ENCODE results near the gene DNASE1L3.
"Not testable (repeated sequence)": the region's sequence is repeated elsewhere in the genome, so short reads cannot be mapped to it uniquely, and the experiment has no call there.

DNASE1L3 gene

DNA sequence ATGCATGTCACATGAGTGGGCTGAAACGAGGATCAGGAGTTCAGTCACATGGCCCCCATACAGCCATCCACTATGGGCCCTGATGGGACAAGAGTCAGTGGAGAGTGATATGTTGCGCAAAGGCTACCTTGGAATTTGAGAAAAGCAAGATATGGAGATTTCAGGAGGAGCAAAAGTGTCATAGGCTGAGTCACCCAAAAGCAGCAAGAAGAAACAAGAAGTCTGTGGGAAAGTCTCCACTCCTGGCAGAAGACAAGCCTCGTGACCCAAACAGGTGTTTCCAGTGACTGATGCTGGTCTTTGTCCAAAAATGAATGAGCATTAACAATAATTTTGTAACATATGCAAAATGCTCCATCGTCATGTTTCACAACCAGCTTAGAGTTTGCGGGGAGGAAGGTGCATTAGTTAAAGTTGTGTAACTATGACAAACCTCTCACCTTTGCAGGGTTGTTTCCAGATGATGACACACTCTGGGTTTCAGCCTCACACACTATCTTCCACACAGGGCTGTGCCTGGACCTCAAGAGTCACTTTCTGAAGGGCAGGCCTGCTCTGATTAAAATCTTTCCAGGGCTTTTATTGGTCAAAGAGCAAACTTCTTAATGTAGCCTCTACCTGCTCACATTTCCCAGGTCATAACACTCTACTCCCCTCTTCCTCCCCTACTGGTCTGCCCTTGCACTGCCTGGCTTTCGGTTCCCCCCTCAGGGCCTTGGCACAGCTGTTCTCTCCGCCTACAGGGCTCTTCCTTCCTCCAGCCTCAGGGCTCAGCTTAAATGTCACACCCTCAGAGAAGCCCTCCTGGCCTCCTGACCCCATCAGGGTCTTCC lies 3.9 kb upstream of the DNASE1L3 start:
- no peak overlapping the region for H2AFZ ChIP-seq (ENCODE audit: low read length, unreplicated experiment)
- H3K79me2 ChIP-seq (ENCODE audit: control insufficient read depth, insufficient read depth, low read length, unreplicated experiment), result no peaks in the 10 kb centered on the region
- no peak overlapping the region for H3K4me3 ChIP-seq (ENCODE audit: low read depth, low read length)
- H3K27me3 ChIP-seq (ENCODE audit: insufficient read depth, low read length), result no peaks in the 10 kb centered on the region
- H3K36me3 ChIP-seq (ENCODE audit: insufficient read depth, low read length), result no peaks in the 10 kb centered on the region
- H3K4me1 ChIP-seq (ENCODE audit: control insufficient read depth, insufficient read depth, low read length, unreplicated experiment), result peaks cover 8% of the 10 kb centered on the region
- no peak overlapping the region for H3K27ac ChIP-seq (ENCODE audit: low read depth, low read length)

GRCh38 chr3:58209933-58210332 lies 839 bp downstream of the DNASE1L3 start:
- H3K4me1 ChIP-seq (ENCODE audit: control insufficient read depth, insufficient read depth, low read length, unreplicated experiment), result peaks cover 22% of the 10 kb centered on the region
- no peaks in the 10 kb centered on the region for H3K27me3 ChIP-seq (ENCODE audit: insufficient read depth, low read length)
- H3K79me2 ChIP-seq (ENCODE audit: control insufficient read depth, insufficient read depth, low read length, unreplicated experiment), result no peaks in the 10 kb centered on the region
- H3K4me3 ChIP-seq (ENCODE audit: low read depth, low read length), result no peak overlapping the region
- no peaks in the 10 kb centered on the region for H3K36me3 ChIP-seq (ENCODE audit: insufficient read depth, low read length)
- no peak overlapping the region for H3K27ac ChIP-seq (ENCODE audit: low read depth, low read length)
- no peak overlapping the region for H2AFZ ChIP-seq (ENCODE audit: low read length, unreplicated experiment)

- H3K36me3 ChIP-seq (ENCODE audit: insufficient read depth, low read length), result no peaks in the 10 kb centered on the region
- H3K27ac ChIP-seq (ENCODE audit: low read depth, low read length), result no peak overlapping the region
- H3K79me2 ChIP-seq (ENCODE audit: control insufficient read depth, insufficient read depth, low read length, unreplicated experiment), result no peaks in the 10 kb centered on the region
These were observed 2.8 kb downstream of the DNASE1L3 start for GRCh38 chr3:58207954-58208353.

GRCh38 chr3:58206406-58207011 lies 4.3 kb downstream of the DNASE1L3 start:
- Histone ChIP-seq H3K36me3 (ENCODE audit: insufficient read depth, low read length) (no peaks in the 10 kb centered on the region), H3K27ac (ENCODE audit: low read depth, low read length) (peak overlapping the region; percentile 46), H3K79me2 (ENCODE audit: control insufficient read depth, insufficient read depth, low read length, unreplicated experiment) (no peaks in the 10 kb centered on the region), H2AFZ (ENCODE audit: low read length, unreplicated experiment) (no peak overlapping the region), H3K4me3 (ENCODE audit: low read depth, low read length) (no peak overlapping the region), H3K4me1 (ENCODE audit: control insufficient read depth, insufficient read depth, low read length, unreplicated experiment) (peaks cover 22% of the 10 kb centered on the region), H3K27me3 (ENCODE audit: insufficient read depth, low read length) (no peaks in the 10 kb centered on the region)

More at GRCh38 chr3:58207954-58208353, 2.8 kb downstream of the DNASE1L3 start:
- Histone ChIP-seq H2AFZ (ENCODE audit: low read length, unreplicated experiment) (no peak overlapping the region), H3K27me3 (ENCODE audit: insufficient read depth, low read length) (no peaks in the 10 kb centered on the region), H3K4me1 (ENCODE audit: control insufficient read depth, insufficient read depth, low read length, unreplicated experiment) (peaks cover 22% of the 10 kb centered on the region), H3K4me3 (ENCODE audit: low read depth, low read length) (no peak overlapping the region)

DNA sequence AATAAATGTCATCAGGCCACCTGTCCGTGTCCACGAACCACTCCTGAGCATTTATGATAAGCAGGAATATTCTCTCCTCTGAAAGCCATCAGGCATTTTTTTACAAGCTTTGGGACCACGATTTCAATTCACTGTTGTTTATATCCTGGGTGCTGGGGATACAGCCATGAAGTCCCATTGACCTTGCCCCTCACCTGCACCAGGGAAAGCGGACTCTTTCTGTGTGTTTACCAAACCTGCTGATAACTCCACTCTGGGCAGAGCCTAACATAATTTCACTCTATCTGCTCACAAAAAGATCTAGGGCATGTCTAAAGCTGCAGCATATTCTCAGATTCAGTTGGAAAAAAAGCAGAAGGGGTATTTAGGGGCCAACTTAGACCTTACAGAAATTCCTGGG lies 4.8 kb downstream of the DNASE1L3 start:
- Histone ChIP-seq H2AFZ (ENCODE audit: low read length, unreplicated experiment) (no peak overlapping the region), H3K27ac (ENCODE audit: low read depth, low read length) (peak overlapping the region; percentile 46), H3K27me3 (ENCODE audit: insufficient read depth, low read length) (no peaks in the 10 kb centered on the region), H3K79me2 (ENCODE audit: control insufficient read depth, insufficient read depth, low read length, unreplicated experiment) (no peaks in the 10 kb centered on the region), H3K4me3 (ENCODE audit: low read depth, low read length) (no peak overlapping the region), H3K4me1 (ENCODE audit: control insufficient read depth, insufficient read depth, low read length, unreplicated experiment) (peaks cover 22% of the 10 kb centered on the region), H3K36me3 (ENCODE audit: insufficient read depth, low read length) (no peaks in the 10 kb centered on the region)

DNA sequence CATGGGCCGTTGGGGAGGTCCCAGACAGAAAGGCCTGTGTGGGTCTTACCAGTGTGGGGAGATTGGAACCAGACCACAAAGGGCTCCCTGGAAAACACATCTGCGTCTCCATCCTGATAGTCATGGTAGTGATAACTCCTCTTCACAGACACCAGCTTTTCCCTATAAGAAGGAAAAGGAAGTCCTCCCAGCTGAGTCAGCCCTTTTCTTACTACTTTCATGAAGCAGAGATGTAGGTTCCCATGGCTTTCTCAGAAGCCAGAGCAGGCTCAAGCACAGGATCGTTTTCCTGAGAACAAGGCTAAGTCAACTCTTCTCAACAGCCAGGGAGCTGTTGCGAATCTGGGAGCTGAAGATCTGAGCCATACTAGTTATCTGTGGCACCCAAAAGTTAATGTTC lies 6.1 kb downstream of the DNASE1L3 start:
- no peak overlapping the region for H2AFZ ChIP-seq (ENCODE audit: low read length, unreplicated experiment)
- no peak overlapping the region for H3K27ac ChIP-seq (ENCODE audit: low read depth, low read length)
- no peaks in the 10 kb centered on the region for H3K27me3 ChIP-seq (ENCODE audit: insufficient read depth, low read length)
- peaks cover 15% of the 10 kb centered on the region for H3K4me1 ChIP-seq (ENCODE audit: control insufficient read depth, insufficient read depth, low read length, unreplicated experiment)
- H3K36me3 ChIP-seq (ENCODE audit: insufficient read depth, low read length), result no peaks in the 10 kb centered on the region
- no peak overlapping the region for H3K4me3 ChIP-seq (ENCODE audit: low read depth, low read length)
- no peaks in the 10 kb centered on the region for H3K79me2 ChIP-seq (ENCODE audit: control insufficient read depth, insufficient read depth, low read length, unreplicated experiment)

DNA sequence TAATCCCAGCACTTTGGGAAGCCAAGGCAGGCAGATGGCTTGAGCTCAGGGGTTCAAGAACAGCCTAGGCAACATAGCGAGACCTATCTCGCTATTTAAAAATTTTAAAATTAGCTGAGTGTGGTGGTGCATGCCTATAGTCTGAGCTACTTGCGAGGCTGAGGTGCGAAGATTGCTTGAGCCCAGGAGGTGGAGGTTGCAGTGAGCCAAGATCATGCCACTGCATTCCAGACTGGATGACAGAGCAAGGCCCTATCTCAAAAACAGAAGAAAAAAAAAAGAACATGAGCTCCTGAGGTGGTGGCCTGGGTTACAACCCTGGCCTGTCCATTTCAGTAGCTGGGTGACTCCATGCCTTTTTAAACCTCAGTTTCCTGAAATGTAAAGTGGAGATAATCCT lies 7.2 kb downstream of the DNASE1L3 start:
- no peak overlapping the region for H2AFZ ChIP-seq (ENCODE audit: low read length, unreplicated experiment)
- H3K27me3 ChIP-seq (ENCODE audit: insufficient read depth, low read length), result no peaks in the 10 kb centered on the region
- no peak overlapping the region for H3K27ac ChIP-seq (ENCODE audit: low read depth, low read length)
- no peaks in the 10 kb centered on the region for H3K36me3 ChIP-seq (ENCODE audit: insufficient read depth, low read length)
- no peak overlapping the region for H3K4me3 ChIP-seq (ENCODE audit: low read depth, low read length)
- peaks cover 19% of the 10 kb centered on the region for H3K4me1 ChIP-seq (ENCODE audit: control insufficient read depth, insufficient read depth, low read length, unreplicated experiment)
- no peaks in the 10 kb centered on the region for H3K79me2 ChIP-seq (ENCODE audit: control insufficient read depth, insufficient read depth, low read length, unreplicated experiment)

DNA sequence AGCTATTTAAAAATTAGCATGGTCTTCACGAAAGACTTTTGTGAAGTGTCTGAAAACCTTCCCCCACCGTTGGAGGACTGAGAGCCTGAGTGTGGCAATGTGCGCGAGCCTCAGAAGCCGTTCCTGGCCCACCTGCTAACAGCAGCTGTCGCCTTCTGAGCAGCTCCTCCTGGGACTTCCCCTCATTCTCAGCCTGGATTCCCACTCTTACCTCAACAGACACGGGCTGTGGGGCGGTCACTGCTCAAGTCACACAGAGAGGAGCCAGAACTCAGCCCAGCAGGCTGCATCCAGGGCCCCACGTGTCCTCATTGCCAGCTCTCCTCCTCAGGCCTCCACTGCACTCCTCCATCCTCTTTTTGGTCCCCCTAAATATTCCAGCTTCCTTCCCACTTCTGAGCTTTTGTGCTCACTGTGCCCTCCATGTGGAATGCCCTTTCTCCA lies 7.8 kb downstream of the DNASE1L3 start:
- Histone ChIP-seq H3K79me2 (ENCODE audit: control insufficient read depth, insufficient read depth, low read length, unreplicated experiment) (no peaks in the 10 kb centered on the region), H3K36me3 (ENCODE audit: insufficient read depth, low read length) (no peaks in the 10 kb centered on the region), H3K4me1 (ENCODE audit: control insufficient read depth, insufficient read depth, low read length, unreplicated experiment) (peaks cover 22% of the 10 kb centered on the region), H3K27me3 (ENCODE audit: insufficient read depth, low read length) (no peaks in the 10 kb centered on the region), H3K27ac (ENCODE audit: low read depth, low read length) (no peak overlapping the region), H3K4me3 (ENCODE audit: low read depth, low read length) (no peak overlapping the region), H2AFZ (ENCODE audit: low read length, unreplicated experiment) (no peak overlapping the region)

DNA sequence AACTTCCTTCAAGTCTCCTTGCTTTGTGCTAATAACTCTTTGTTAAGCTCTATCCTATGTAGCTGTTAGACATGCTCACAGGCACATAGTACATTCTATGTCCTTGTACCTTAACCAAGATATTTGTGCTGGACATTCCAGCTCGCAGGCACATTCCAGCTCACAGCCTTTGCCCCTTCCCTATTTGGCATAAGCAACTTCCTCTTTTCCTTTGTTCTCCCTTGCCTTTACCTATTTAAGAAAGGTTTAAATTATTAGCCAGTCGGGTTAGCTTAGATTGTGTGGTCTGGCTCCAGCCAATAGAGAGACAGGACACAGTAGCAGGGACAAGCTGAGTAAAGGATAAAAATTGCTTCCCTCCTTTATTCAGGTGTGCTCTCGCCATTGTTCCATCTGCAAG lies 9.3 kb downstream of the DNASE1L3 start:
- not testable (repeated sequence) for H2AFZ ChIP-seq (ENCODE audit: low read length, unreplicated experiment); H3K27me3 ChIP-seq (ENCODE audit: insufficient read depth, low read length); H3K4me3 ChIP-seq (ENCODE audit: low read depth, low read length); H3K36me3 ChIP-seq (ENCODE audit: insufficient read depth, low read length); H3K27ac ChIP-seq (ENCODE audit: low read depth, low read length); H3K79me2 ChIP-seq (ENCODE audit: control insufficient read depth, insufficient read depth, low read length, unreplicated experiment)
- H3K4me1 ChIP-seq (ENCODE audit: control insufficient read depth, insufficient read depth, low read length, unreplicated experiment), result peaks cover 15% of the 10 kb centered on the region

- Histone ChIP-seq H3K36me3 (ENCODE audit: insufficient read depth, low read length) (no peaks in the 10 kb centered on the region), H3K4me1 (ENCODE audit: control insufficient read depth, insufficient read depth, low read length, unreplicated experiment) (peaks cover 9% of the 10 kb centered on the region), H3K27me3 (ENCODE audit: insufficient read depth, low read length) (no peaks in the 10 kb centered on the region), H3K79me2 (ENCODE audit: control insufficient read depth, insufficient read depth, low read length, unreplicated experiment) (no peaks in the 10 kb centered on the region), H3K4me3 (ENCODE audit: low read depth, low read length) (no peak overlapping the region), H2AFZ (ENCODE audit: low read length, unreplicated experiment) (no peak overlapping the region), H3K27ac (ENCODE audit: low read depth, low read length) (no peak overlapping the region)
These were observed 9.9 kb downstream of the DNASE1L3 start for GRCh38 chr3:58200846-58201355.

Data from ACC112 (cell line).